ENCODE measurements around the gene PIK3R1.
A peak's percentile ranks its signal among the peaks of the same experiment; 100 is the strongest.

The PIK3R1 gene

DNA sequence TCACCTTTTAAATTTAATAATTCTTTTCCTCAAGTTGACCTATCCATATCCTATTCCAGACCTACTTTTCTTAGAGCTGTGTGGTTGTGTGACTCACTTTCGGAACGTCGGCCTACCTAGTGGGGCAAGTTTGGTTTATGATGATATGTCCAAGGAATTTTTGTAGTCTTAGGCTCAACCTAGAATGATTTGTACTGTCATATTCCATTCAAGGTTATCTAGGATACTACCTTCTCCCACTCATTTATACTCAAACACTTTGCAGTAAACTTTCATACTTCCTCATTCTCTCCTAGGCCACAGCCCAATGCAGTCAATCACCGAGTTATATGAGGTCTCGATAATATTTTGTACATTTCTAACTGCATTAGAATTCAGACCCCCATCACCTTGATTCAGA is 61.9 kb downstream of the PIK3R1 start:
- Mint-ChIP-seq H3K27ac (peak overlapping the region; percentile 68), H3K4me3 (no peak overlapping the region), H3K9me3 (no peaks in the 10 kb centered on the region), H3K27me3 (no peaks in the 10 kb centered on the region), H3K4me1 (peaks cover 89% of the 10 kb centered on the region), H3K36me3 (peaks cover 36% of the 10 kb centered on the region)

DNA sequence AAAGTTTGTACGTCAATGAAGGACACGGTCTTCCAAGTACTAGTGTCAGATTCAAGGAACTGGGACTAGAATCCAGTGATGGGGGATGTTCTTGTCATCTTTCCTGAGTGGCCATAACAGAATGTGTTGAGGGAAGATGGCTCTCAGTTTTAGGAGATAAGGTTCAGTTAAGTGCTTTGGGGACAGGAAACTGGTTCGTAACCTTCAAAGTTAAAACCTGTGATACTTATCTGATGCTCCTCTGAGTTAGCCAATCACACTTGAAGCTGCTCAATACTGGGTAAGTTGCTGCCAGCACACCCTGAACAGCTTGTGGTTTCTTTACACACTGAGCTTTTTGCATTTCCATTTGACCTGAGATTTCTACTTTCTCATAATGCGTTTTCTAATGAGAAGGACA is 64.4 kb downstream of the PIK3R1 start:
- peak overlapping the region; percentile 92 for H3K27ac Mint-ChIP-seq
- no peaks in the 10 kb centered on the region for H3K27me3 Mint-ChIP-seq
- peaks cover 33% of the 10 kb centered on the region for H3K36me3 Mint-ChIP-seq
- H3K9me3 Mint-ChIP-seq: no peaks in the 10 kb centered on the region
- H3K4me1 Mint-ChIP-seq: peaks cover 94% of the 10 kb centered on the region
- peak overlapping the region; percentile 89 for H3K4me3 Mint-ChIP-seq

DNA sequence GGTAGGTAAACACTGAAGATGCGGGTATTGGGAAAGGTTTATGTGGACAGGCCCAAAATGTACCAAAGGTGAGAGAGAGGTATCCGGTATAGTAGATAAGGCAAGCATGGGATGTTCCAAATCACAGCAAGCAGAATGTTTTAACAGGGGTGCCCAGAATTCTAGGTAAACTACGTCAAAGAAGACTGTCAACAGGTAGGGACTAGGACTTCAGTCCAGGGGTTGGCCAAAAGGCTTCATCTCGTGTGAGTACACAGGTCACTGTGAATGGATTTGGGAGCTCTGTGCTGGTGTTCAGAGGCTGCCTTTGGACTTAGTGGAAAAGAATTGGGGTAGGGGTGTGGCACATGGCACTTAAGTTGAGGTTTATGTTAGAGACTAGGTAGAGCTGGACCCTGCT is 66.4 kb downstream of the PIK3R1 start:
- peak overlapping the region; percentile 89 for H3K4me3 Mint-ChIP-seq
- no peaks in the 10 kb centered on the region for H3K27me3 Mint-ChIP-seq
- peak overlapping the region; percentile 98 for H3K27ac Mint-ChIP-seq
- H3K4me1 Mint-ChIP-seq: peaks cover 96% of the 10 kb centered on the region
- no peaks in the 10 kb centered on the region for H3K9me3 Mint-ChIP-seq
- peaks cover 22% of the 10 kb centered on the region for H3K36me3 Mint-ChIP-seq

DNA sequence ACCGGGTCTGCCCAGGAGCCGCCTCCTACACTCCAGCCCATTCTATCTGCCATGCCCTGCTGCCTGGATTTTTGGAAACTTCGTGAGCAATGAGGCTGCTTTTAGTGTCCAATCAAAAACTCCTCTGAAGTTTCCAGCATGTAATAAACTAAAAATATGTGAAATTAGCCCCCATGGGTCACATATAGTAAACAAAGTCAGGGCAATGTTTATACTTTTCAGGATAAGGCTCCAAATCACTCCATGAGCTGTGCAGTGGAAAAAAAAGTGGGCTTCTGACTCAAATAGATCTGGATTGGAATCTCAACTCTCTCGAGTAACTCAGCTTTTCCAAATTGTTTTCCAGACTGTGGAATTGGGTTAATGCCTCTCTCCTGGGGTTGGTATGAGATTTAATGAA is 68.2 kb downstream of the PIK3R1 start:
- Mint-ChIP-seq H3K27me3 (no peaks in the 10 kb centered on the region), H3K4me1 (peaks cover 97% of the 10 kb centered on the region), H3K9me3 (no peaks in the 10 kb centered on the region), H3K27ac (peak overlapping the region; percentile 81), H3K36me3 (peaks cover 12% of the 10 kb centered on the region), H3K4me3 (peak overlapping the region; percentile 89)

DNA sequence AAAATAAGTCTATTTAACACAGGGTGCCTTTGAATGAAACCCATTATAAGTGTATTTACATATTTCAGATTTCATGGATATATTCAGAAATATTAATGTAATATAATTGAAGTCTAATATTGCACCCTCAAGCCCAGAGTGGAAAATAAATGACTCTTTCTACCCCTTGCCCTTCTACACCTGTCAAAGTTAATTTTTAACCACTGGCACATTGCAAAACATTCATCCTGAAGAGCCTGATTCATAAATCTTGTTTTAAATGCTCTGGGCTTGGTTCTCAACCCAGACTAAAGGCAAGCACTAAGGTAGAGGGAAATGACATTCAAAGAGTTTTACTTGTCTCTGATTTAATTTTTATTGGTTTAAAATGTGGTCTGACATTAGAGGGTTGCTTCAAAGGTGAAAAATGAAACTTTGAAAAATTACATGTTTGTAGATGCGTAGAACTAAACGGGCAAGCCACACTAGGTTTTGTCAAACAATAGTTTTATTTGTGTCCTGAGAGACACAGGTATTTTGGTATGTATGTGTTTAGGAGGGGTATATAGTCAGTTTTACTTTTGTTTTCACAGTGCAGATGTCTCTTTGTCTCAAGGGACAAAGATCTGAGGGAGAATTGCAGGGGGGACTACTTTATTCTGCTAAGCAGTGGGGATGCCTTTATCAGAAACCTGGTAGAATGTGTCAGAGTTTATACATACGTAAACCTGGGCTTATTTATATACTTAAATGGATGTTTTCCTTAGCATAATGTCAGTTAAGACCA is 69.7 kb downstream of the PIK3R1 start:
- H3K4me3 Mint-ChIP-seq: peak overlapping the region; percentile 72
- peaks cover 6% of the 10 kb centered on the region for H3K36me3 Mint-ChIP-seq
- H3K27ac Mint-ChIP-seq: peak overlapping the region; percentile 85
- H3K9me3 Mint-ChIP-seq: no peaks in the 10 kb centered on the region
- peaks cover 97% of the 10 kb centered on the region for H3K4me1 Mint-ChIP-seq
- H3K27me3 Mint-ChIP-seq: no peaks in the 10 kb centered on the region

DNA sequence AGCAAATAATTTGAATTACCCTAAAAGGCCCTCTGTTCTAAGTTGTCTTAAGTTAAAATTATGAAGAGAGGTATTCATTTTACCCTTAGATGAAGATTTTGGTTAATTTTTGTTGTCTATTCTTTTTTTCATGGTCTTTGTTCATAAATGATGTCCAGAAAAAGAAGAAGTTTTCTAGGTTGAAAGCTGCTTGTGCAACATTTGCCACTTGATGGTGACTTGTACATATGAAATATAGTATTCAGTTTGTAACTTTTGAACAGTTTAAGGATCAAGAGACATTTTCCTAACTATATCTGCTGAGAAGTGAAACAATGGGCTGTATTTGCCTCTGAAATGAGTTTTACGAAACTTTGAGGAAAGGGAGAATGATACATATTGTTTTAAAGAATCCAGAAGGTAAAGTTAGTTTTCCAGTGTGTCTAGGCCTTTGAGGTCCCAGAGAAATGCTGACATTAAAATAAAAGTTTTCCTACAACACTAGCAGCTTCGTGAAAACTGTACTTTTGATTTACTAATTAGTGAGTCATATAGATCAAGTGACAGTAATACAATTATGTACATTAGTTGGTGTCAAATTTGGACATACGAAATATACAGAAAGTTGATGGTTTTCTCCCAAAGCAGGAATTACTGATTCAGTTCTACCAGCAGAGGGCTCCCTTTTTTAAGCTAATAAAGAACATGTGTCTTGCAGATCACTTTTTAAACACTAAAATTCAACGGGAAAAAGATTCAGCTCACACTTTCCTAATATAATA is 70.5 kb downstream of the PIK3R1 start:
- peaks cover 6% of the 10 kb centered on the region for H3K36me3 Mint-ChIP-seq
- H3K27ac Mint-ChIP-seq: peak overlapping the region; percentile 85
- H3K4me3 Mint-ChIP-seq: peak overlapping the region; percentile 72
- H3K9me3 Mint-ChIP-seq: no peaks in the 10 kb centered on the region
- no peaks in the 10 kb centered on the region for H3K27me3 Mint-ChIP-seq
- peaks cover 96% of the 10 kb centered on the region for H3K4me1 Mint-ChIP-seq

DNA sequence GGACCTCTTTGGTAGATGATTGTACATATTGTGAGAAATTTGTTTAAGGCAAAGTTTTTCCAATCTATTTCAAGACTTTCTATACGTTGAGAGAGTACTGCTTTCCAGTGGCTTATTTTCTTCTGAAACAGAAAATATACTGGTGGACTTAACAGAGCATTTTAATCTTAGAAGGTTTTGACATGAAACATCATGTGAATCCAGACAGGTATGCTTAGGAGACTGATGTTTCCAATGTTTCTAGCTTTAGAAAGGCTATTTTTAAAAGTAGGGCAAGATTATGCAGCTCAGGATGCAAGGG is 71.0 kb downstream of the PIK3R1 start:
- Mint-ChIP-seq H3K4me1 (peaks cover 96% of the 10 kb centered on the region), H3K4me3 (peak overlapping the region; percentile 72), H3K27ac (peak overlapping the region; percentile 30), H3K36me3 (peaks cover 6% of the 10 kb centered on the region), H3K9me3 (no peaks in the 10 kb centered on the region), H3K27me3 (no peaks in the 10 kb centered on the region)

DNA sequence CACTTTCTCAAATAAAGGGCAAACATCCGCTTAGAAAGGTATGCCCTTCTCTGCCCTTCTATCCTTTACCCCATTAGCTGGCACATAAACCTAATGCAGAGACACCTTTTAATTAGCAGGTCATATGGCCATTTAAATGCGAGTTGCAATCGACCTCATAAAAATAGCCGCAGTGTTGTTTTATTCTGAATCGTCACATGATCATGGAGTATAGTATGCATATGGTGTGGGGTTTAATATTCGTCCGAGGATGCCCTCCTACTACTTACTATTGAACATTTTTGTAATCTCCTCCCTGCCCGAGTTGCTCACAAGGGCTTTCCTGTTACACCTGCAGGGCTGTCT is 72.0 kb downstream of the PIK3R1 start:
- Mint-ChIP-seq H3K27me3 (no peaks in the 10 kb centered on the region), H3K4me1 (peaks cover 96% of the 10 kb centered on the region), H3K27ac (peak overlapping the region; percentile 86), H3K9me3 (no peaks in the 10 kb centered on the region), H3K4me3 (peak overlapping the region; percentile 89), H3K36me3 (peaks cover 3% of the 10 kb centered on the region)

DNA sequence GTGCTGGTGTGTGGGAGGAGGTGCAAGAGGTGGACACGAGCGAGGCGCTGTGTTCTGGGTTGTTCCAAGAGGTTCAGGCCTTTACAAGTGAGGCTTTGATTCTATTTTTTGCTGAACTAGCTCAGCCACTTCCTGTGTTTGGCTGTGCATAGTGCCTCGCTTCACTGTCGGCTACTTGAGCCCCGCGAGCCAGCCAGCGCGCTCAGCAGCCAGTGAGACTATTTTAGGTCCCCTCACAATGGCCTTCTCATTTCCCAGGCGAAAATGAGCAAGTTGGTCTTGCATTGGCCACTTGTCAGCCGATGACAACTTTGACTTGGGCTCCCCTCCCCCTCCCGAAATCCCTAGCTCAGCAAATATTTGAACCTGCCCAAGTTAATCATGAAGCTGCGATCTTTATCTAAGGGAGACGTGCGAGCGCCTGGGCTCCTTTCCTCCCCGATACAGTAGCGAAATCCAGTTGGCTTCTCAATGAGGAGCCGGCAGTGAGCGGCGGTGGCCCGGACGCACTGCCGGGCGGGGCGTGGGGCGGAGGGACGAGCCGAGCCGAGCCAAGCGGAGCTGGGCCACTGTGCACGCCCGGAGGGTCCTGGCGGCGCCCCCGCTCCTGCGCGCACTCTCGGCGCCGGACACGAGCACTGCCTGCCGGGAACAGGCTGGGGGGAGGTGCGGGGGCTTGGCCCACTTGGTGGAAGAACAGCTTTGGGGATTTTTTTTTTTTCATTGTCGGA is 72.6 kb downstream of the PIK3R1 start:
- Mint-ChIP-seq H3K9me3 (no peaks in the 10 kb centered on the region), H3K4me1 (peaks cover 91% of the 10 kb centered on the region), H3K36me3 (peaks cover 3% of the 10 kb centered on the region), H3K4me3 (peak overlapping the region; percentile 89), H3K27ac (peak overlapping the region; percentile 90), H3K27me3 (no peaks in the 10 kb centered on the region)

DNA sequence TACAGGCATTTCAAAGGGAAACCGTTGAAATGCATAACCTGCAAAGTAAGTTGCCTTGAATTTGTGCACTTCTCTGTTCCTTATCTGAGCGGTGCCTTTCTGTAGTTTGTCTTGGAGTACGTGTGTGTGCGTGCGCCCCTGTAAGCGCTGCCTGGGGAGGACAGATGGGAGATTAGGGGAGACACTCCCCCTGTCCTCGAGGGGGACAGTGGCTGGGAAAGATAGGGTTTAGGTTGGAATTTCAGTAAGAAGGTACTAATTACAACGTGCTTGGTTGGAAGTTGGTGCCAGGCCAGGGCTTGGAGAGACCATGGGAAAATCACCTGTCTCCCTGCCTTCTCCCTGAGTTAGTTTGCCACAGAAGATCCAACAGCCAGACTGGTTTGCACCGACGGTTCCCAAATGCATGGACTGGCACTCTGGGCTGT is 73.2 kb downstream of the PIK3R1 start:
- H3K4me1 Mint-ChIP-seq: peaks cover 86% of the 10 kb centered on the region
- no peaks in the 10 kb centered on the region for H3K9me3 Mint-ChIP-seq

DNA sequence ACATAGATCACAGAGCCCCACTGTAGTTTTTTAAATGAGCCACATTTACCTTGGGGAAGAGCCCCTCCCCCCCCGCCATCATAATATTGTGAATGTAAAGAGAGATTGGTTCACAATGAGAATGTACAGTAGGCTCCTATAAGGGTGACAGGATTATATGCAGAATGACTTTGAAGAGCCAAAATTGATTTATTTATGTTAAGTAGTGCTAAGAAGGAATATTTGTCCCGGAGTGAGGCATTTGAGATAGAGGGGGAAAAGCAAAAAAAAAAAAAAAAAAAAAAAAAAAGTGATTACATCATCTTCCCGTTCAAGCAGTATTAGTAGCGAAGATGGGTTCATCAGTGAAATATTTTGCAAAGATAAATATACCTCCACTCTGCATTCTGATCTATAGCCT is 73.9 kb downstream of the PIK3R1 start:
- peaks cover 78% of the 10 kb centered on the region for H3K4me1 Mint-ChIP-seq
- no peaks in the 10 kb centered on the region for H3K9me3 Mint-ChIP-seq
- H3K27me3 Mint-ChIP-seq: no peaks in the 10 kb centered on the region
- peak overlapping the region; percentile 89 for H3K27ac Mint-ChIP-seq
- peak overlapping the region; percentile 89 for H3K4me3 Mint-ChIP-seq
- peaks cover 9% of the 10 kb centered on the region for H3K36me3 Mint-ChIP-seq

More for the DNA sequence above, 73.2 kb downstream of the PIK3R1 start:
- Mint-ChIP-seq H3K27ac (peak overlapping the region; percentile 90), H3K4me3 (peak overlapping the region; percentile 89), H3K36me3 (peaks cover 4% of the 10 kb centered on the region), H3K27me3 (no peaks in the 10 kb centered on the region)

DNA sequence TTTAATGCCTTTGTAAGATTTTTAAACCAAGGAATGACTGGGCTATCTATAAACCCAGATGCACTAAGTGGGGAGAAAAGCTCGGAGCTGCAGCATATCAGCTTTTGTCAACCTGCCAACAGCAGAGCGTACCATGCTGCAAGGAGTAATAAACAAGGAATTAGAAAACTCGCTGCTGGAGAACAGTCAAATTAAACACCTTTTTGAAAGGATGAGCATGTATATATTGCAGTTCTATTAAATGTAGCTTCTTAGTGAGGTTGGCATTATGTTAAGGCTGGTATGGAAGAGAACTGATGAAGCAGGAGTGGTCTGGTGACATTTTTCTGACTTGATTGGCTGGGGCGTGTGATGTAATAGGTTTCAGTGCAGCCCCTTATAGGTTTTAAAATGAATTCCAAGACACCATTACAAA is 74.7 kb downstream of the PIK3R1 start:
- peak overlapping the region; percentile 89 for H3K27ac Mint-ChIP-seq

DNA sequence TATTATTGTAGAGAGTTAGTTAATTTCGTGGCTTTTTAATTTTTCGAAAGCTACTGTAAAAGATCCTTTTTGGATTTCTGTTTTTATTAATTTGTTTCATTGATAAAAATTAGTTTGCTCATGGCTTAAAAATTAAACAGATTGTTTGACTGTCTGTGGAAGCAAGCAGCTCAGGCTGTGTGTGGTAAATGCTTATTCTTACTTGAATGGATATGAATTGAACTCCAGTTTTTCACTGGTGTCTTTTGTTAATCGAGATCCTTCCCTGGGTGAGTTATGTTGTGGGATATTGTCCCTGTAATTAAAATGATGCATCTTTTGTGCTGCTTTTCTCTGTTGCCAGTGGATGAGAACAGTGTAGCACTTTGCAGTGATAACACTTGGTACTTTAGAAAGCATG is 75.3 kb downstream of the PIK3R1 start:
- peak overlapping the region; percentile 85 for H3K27ac Mint-ChIP-seq

More for the DNA sequence above, 74.7 kb downstream of the PIK3R1 start:
- Mint-ChIP-seq H3K4me1 (peaks cover 75% of the 10 kb centered on the region), H3K36me3 (peaks cover 11% of the 10 kb centered on the region), H3K9me3 (no peaks in the 10 kb centered on the region), H3K27me3 (no peaks in the 10 kb centered on the region), H3K4me3 (no peak overlapping the region)

DNA sequence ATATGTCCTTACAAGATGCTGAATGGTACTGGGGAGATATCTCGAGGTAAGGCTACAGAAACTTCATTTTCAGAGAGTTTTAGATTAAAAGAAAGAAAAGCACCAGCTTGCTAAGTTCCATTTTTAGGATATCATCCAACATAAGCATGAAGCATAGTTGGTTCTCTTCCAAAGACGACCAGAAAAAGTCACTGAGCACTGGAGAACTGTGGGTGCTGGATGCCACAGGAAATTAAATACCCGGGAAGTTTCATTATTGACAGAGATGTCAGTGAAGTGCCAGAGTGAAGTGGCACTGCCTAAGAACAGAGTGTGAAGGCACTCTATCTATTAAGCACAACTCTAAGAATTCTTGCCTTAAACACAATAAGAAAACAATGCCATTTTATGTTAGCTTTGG is 76.8 kb downstream of the PIK3R1 start:
- no peak overlapping the region for H3K4me3 Mint-ChIP-seq
- peak overlapping the region; percentile 60 for H3K27ac Mint-ChIP-seq
- H3K27me3 Mint-ChIP-seq: no peaks in the 10 kb centered on the region
- peaks cover 55% of the 10 kb centered on the region for H3K4me1 Mint-ChIP-seq
- H3K9me3 Mint-ChIP-seq: no peaks in the 10 kb centered on the region
- H3K36me3 Mint-ChIP-seq: peaks cover 16% of the 10 kb centered on the region

More for the DNA sequence above, 75.3 kb downstream of the PIK3R1 start:
- H3K9me3 Mint-ChIP-seq: no peaks in the 10 kb centered on the region
- no peak overlapping the region for H3K4me3 Mint-ChIP-seq
- no peaks in the 10 kb centered on the region for H3K27me3 Mint-ChIP-seq
- H3K4me1 Mint-ChIP-seq: peaks cover 69% of the 10 kb centered on the region
- H3K36me3 Mint-ChIP-seq: peaks cover 12% of the 10 kb centered on the region

DNA sequence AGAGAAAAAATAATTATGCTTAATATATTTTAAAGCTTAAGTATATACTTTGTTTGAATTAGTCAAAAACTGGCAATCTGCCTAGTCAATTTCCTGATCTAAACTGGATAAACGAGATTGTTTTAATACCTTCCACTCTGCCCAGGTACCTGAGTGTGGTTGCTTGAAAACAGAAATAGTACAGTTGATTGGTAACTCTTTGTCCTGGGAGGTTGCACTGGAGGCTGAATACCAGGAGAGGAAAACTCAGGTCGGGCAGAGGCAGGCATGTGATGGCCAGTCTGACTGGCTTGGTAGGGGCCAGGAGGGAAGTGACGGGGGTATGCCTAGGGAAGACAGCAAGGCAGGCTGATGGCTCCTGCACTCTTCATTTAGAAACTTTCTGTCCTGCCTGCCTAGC is 80.2 kb downstream of the PIK3R1 start:
- Mint-ChIP-seq H3K4me1 (peaks cover 24% of the 10 kb centered on the region), H3K4me3 (no peak overlapping the region), H3K36me3 (peaks cover 22% of the 10 kb centered on the region), H3K27me3 (no peaks in the 10 kb centered on the region), H3K27ac (no peak overlapping the region), H3K9me3 (no peaks in the 10 kb centered on the region)

DNA sequence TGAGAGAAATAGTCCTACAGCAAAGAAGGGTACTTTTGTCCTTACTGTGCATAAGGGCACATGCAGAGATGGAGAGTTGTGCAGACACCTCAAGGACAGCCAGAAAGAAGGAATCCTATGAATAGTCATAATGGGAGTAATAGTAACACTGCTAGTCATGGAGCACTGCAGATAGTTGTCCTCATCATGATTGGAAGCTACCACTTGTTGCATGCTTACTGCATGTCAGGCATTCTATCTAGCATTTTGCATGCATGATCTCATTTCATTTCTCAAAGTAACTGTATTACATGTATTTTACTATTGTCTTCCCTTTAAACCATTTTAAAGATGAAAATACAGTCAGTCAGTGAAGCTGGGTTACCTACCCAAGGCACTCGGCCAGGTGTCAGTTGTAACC is 81.3 kb downstream of the PIK3R1 start:
- Mint-ChIP-seq H3K36me3 (peaks cover 24% of the 10 kb centered on the region), H3K4me1 (peaks cover 13% of the 10 kb centered on the region), H3K27ac (peak overlapping the region; percentile 32), H3K27me3 (no peaks in the 10 kb centered on the region), H3K4me3 (no peak overlapping the region), H3K9me3 (no peaks in the 10 kb centered on the region)
